ENCODE measurements around the gene TAF11L2. TPM values are rescaled to one million over a fixed set of nuclear protein-coding genes. Genes with fewer than 3 reads are reported as not detected.
"Not testable (repeated sequence)": the region's sequence is repeated elsewhere in the genome, so short reads cannot be mapped to it uniquely, and the experiment has no call there.

Gene TAF11L2
- total RNA-seq, 6 experiments from 2014 or later: not detected

- DNase-seq: peak; percentile 9
Observed at GRCh38 chr5:17526504-17526903, 28.5 kb downstream of the TAF11L2 start.

GRCh38 chr5:17528369-17528768, 30.3 kb downstream of the TAF11L2 start, which contains the start of gene TAF11L6:
TSS of gene TAF11L6 (plus strand) at chr5:17528669.
- H3K4me1 Mint-ChIP-seq (ENCODE audit: low read depth); H3K36me3 Mint-ChIP-seq (ENCODE audit: low read depth); H3K27me3 Mint-ChIP-seq (ENCODE audit: insufficient read depth); H3K27ac Mint-ChIP-seq; DNase-seq; H3K4me3 Mint-ChIP-seq; H3K9me3 Mint-ChIP-seq: not testable (repeated sequence)

More at GRCh38 chr5:17526504-17526903, 28.5 kb downstream of the TAF11L2 start:
- not testable (repeated sequence) for H3K4me3 Mint-ChIP-seq; H3K9me3 Mint-ChIP-seq; H3K4me1 Mint-ChIP-seq (ENCODE audit: low read depth); H3K36me3 Mint-ChIP-seq (ENCODE audit: low read depth); H3K27me3 Mint-ChIP-seq (ENCODE audit: insufficient read depth); H3K27ac Mint-ChIP-seq

Other genes with a start within 250 kb of the TAF11L2 start
- gene TAF11L3, start 20.1 kb downstream of the TAF11L2 start, total RNA-seq (2021; fragmentation: NEBNext Ultra II Directional; extraction: Animal tissue kit (Norgen Biotek cat#: 25700)): not detected
- gene TAF11L4, start 23.6 kb downstream of the TAF11L2 start, total RNA-seq (2021; fragmentation: NEBNext Ultra II Directional; extraction: Animal tissue kit (Norgen Biotek cat#: 25700)): not detected
- gene TAF11L5, start 27.0 kb downstream of the TAF11L2 start, total RNA-seq (2021; fragmentation: NEBNext Ultra II Directional; extraction: Animal tissue kit (Norgen Biotek cat#: 25700)): not detected
- gene TAF11L6, start 30.4 kb downstream of the TAF11L2 start, total RNA-seq (2021; fragmentation: NEBNext Ultra II Directional; extraction: Animal tissue kit (Norgen Biotek cat#: 25700)): not detected
- not detected for gene TAF11L7, start 87.5 kb downstream of the TAF11L2 start, total RNA-seq (2021; fragmentation: NEBNext Ultra II Directional; extraction: Animal tissue kit (Norgen Biotek cat#: 25700))
- gene TAF11L8, start 92.7 kb downstream of the TAF11L2 start, total RNA-seq (2021; fragmentation: NEBNext Ultra II Directional; extraction: Animal tissue kit (Norgen Biotek cat#: 25700)): not detected
- gene TAF11L9, start 96.2 kb downstream of the TAF11L2 start, total RNA-seq (2021; fragmentation: NEBNext Ultra II Directional; extraction: Animal tissue kit (Norgen Biotek cat#: 25700)): not detected
- gene TAF11L10, start 99.6 kb downstream of the TAF11L2 start, total RNA-seq (2021; fragmentation: NEBNext Ultra II Directional; extraction: Animal tissue kit (Norgen Biotek cat#: 25700)): not detected
- not detected for gene TAF11L11, start 106.0 kb downstream of the TAF11L2 start, total RNA-seq (2021; fragmentation: NEBNext Ultra II Directional; extraction: Animal tissue kit (Norgen Biotek cat#: 25700))
- gene TAF11L12, start 112.2 kb downstream of the TAF11L2 start, total RNA-seq (2021; fragmentation: NEBNext Ultra II Directional; extraction: Animal tissue kit (Norgen Biotek cat#: 25700)): not detected
- not detected for gene TAF11L13, start 133.9 kb downstream of the TAF11L2 start, total RNA-seq (2021; fragmentation: NEBNext Ultra II Directional; extraction: Animal tissue kit (Norgen Biotek cat#: 25700))
- gene TAF11L14, start 136.2 kb downstream of the TAF11L2 start, total RNA-seq (2021; fragmentation: NEBNext Ultra II Directional; extraction: Animal tissue kit (Norgen Biotek cat#: 25700)): not detected

Measured in HFFc6 (cell line).